GM21529 (cell line): ENCODE measurements around the gene DCUN1D2.
"Not testable (repeated sequence)": the region's sequence is repeated elsewhere in the genome, so short reads cannot be mapped to it uniquely, and the experiment has no call there.

Experiments used
- ATAC-seq: cut with Tn5 transposase; IDR thresholded peaks from one replicate; pipeline ENCODE4 v1.9.1; 2021; ENCODE audit not compliant: unreplicated experiment

DCUN1D2 gene

GRCh38 chr13:113491982-113492381 lies 1.5 kb upstream of the DCUN1D2 start:
- ATAC-seq: no peak

DNA sequence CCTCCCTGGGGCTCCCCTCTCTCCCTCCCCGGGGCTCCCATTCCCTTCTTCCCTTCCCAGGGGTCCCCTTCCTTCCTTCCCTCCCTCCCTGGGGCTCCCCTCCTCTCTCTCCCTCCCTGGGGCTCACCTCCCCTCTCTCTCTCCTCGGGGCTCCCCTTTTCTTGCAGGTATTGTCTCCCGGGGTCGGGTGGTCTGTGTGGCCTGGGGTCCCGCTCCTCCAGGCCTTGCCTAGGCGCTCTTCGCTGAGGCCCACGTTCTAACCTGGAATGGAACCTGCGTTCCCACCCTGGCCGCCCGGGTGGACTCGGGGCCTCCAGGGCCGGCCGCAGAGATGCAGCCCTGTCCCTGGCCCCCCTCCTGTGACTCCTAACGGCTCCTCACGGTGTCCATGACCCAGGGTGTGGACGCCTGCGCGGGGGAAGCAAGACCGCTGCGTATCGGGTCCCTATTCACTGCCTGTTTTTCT lies 940 bp upstream of the DCUN1D2 start:
- ATAC-seq: no peak

GRCh38 chr13:113489549-113490495 lies 689 bp downstream of the DCUN1D2 start:
- ATAC-seq: peak; percentile 21

DNA sequence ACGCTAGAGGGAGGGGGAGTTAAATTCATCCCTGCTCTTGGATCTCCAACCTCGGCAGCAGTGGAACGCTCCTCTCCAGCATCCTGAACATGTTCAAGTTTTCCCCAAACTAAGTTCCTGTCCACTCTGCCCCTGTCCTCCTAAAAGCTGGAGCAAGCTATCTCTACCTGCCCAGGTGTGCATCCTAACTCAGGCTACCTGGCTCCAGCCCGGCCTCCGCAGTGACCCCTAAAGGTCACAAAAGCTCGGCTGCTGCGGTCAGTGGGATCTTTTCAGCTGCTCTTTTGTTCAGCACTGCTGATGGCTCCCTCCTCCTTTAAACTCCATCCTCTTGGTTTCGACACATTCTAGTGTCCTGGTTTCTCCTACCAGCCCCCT lies 1.4 kb downstream of the DCUN1D2 start:
- no peak for ATAC-seq

DNA sequence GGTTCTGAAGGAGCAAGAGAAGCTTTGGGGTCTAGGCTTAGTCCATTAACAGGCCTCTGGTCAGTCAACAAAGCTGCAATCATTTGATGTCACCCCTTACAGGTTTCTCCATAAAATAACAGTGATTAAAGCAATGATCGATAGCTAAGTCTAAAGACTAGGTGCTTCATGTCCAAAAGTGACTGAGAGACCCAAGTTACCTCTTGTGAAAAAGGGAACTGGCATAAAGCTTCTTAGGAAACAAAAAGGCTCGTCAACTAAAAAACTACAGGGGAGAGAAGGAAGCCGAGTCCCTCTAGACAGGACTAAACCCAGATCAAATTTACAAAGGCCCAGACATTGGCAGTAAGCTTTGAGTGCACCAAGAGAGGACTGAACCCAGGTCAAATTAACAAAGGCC lies 2.2 kb downstream of the DCUN1D2 start:
- ATAC-seq: no peak

- ATAC-seq: no peak
These were observed 3.8 kb downstream of the DCUN1D2 start for GRCh38 chr13:113486698-113487097.

DNA sequence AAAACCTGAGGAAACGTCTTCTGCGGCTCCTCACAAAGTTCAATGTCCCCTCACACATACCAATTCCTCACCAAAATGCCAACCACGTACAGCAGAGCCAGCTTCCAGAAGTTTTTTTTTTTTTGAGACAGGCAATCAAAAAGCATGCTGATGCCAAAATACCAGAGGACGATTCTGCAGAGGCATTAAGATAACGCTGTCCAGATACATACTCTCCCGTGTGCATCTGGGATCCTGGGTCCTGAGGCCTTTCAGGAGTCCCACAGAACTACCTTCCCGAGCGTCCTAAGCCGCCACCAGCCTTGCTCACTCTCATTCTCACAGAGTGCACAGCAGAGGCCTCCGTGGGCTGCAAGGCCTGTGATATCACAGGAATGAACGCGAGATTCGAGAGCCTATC lies 5.0 kb downstream of the DCUN1D2 start:
- no peak for ATAC-seq

DNA sequence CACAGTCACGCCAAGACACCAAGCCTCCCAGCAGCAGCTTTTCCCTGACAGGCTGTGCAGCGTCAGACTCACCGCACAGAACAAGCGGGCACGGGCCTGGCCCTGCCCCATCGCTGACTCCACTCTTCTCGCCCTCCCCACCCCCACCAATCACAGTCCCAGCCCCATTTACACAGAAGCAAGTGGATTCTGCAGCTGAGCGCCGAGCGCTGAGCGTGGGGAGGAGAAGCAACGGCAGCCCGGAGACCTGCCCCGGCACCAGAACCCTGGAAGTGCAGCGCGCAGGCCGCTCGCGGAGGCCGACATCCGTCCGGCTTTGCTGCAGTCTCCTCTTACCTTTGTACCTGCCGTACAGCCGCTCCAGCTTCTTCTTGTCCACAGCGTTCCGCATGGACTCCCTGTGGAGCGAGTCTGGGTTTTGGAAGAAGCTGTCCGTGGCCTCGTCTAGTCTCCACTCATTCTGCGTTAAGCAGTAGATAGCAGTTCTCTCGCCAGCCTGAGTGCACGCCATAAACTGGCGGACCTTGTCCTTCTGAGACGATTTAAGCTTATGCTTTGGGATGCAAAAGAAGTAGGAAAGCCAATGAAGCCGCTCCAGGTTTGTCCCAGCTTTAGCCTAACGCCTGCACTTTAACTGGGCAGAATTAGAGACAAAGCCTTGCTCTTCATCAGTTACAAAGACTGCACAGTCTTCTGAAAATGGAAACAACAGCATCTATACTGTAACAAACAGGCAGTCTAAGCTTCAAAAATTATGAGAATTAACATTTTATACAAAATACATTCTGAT lies 6.8 kb downstream of the DCUN1D2 start:
- no peak for ATAC-seq

- ATAC-seq: no peak
These were observed 7.4 kb downstream of the DCUN1D2 start for GRCh38 chr13:113483081-113483480.

DNA sequence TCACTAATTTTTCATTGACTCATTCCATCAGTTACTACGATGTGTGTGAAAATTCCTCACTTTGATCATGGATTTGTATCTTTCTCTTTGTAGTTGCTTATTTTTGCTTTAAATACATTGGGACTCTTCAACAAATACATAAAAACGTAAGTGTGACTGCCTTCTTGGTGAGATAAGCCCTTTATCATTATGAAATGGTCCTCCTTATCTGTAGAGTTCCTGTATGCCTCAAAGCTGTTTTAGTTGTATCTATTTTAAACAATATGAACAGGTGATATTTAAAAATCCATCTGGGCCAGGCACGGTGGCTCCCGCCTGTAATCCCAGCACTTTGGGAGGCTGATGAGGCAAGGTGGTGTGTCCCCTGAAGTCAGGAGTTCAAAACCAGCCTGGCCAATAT lies 11.3 kb downstream of the DCUN1D2 start:
- ATAC-seq: no peak

DNA sequence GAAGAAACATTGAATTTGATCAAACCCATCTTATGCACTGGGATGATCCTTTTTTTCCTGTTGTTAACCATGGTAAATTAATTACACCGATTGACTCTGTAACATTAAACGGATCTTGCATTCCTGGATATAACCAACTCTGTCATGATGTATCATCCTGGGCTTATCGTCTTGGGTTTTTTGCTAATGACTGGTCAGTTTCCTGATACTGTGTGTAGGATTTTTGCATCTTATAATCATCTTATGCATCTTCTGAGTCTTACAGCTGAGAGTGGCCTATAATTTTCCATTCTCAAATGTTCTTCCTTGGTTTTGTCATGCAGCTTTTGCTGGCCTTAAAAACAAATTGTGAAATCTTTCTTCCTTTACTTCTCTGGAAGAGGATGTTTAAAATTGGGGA lies 12.8 kb downstream of the DCUN1D2 start:
- ATAC-seq: no peak

- ATAC-seq: no peak
These were observed 13.7 kb downstream of the DCUN1D2 start for GRCh38 chr13:113476811-113477210.

DNA sequence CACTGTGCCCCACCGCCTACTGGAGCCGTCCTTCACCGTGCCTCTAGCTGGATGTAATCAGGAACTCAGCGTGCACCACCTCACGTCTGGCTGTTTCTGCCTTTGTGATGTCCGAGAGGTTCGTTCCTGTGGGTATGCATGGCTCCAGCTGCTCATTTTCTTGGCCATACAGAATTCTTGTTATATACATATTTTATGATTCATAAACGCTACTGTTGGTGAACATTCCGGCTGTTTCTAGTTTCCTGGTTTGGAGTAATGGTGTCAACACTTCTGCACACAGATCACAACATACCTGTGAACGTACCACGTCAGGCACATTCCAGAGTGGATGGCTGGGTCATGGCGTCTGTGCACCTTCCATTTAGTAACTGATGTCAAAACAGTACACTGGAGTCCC lies 14.6 kb downstream of the DCUN1D2 start:
- ATAC-seq: no peak

DNA sequence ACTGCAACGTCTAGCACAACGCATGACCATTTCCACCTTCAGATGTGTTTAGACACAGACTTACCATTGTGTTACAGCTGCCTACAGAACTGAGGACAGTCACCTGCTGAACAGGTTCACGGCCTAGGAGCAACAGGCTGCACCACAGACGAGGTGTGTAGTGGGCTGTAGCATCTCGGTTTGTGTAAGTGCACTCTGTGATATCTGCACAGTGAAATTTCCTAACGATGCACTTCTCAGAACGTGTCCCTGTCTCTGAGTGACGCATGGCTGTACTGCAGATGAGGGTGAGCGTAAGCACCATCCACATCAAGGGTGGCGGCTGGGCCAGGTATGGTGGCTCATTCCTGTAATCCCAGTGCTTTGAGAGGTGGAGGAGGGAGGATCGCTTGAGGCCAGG lies 15.2 kb downstream of the DCUN1D2 start:
- no peak for ATAC-seq

DNA sequence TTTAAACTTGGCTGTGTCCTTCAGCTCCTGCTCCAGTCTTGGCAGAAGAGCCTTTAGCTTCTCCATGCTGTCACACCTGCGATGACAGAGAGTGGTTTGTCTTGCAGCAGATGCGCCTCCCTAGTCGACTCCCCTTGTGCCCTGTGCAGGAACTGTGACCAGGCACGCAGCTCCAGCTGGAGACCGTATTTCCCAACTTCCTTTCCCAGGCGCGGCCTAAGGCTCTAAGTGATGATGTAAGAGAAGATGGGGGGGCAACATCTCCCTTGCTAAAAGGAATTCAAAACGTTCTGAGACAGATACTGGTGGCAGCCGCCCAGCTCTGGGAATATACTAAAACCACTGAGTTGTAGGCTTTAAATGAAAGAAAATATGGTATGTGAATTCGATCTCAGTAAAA lies 16.3 kb downstream of the DCUN1D2 start:
- ATAC-seq: no peak

GRCh38 chr13:113472355-113473025 lies 18.0 kb downstream of the DCUN1D2 start:
- no peak for ATAC-seq

GRCh38 chr13:113471844-113472243 lies 18.7 kb downstream of the DCUN1D2 start:
- ATAC-seq: no peak

- not testable (repeated sequence) for ATAC-seq
These were observed 19.8 kb downstream of the DCUN1D2 start for GRCh38 chr13:113470635-113471163.

DNA sequence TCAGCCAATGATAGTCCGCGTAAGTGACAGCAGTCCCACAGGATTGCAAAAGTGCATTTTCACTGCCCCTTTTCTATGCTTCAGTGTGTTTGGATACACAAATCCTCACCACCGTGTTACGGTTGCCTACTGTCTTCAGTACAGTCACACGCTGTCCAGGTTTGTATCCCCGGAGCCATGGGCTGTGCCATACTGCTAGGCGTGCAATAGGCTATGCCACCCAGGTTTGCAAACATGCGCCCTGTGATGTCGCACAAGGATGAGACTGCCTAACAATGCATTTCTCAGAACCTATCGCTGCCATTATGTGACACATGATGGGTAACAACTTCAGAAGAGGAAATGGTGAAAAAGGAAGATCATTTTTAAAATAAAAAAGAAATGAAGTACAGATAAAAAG lies 20.4 kb downstream of the DCUN1D2 start:
- no peak for ATAC-seq

GRCh38 chr13:113469582-113469981 lies 20.9 kb downstream of the DCUN1D2 start:
- ATAC-seq: no peak
